Stimulated activated naive CD8-positive, alpha-beta T cell treated with anti-CD3 and anti-CD28 coated beads, Interleukin-15, Interleukin-2, amounts not matched to agents 100 ng/mL and 50 ng/mL, for 24 hours (primary cell): ENCODE results near the gene ADD3.
"Not testable (repeated sequence)": the region's sequence is repeated elsewhere in the genome, so short reads cannot be mapped to it uniquely, and the experiment has no call there.

Experiments used
- H3K27ac Mint-ChIP-seq: one replicate; pipeline ENCODE4 v1.8.0; 2021; ENCODE audit warnings: mild to moderate bottlenecking, mixed read lengths
- H3K27me3 Mint-ChIP-seq: one replicate; pipeline ENCODE4 v1.8.0; 2021; ENCODE audit warnings: mixed read lengths
- H3K36me3 Mint-ChIP-seq: one replicate; pipeline ENCODE4 v1.8.0; 2021; ENCODE audit warnings: low read depth, mixed read lengths
- H3K4me1 Mint-ChIP-seq: one replicate; pipeline ENCODE4 v1.8.0; 2021; ENCODE audit warnings: low read depth, mixed read lengths
- H3K4me3 Mint-ChIP-seq: one replicate; pipeline ENCODE4 v1.8.0; 2021; ENCODE audit warnings: mild to moderate bottlenecking, mixed read lengths
- H3K9me3 Mint-ChIP-seq: one replicate; pipeline ENCODE4 v1.8.0; 2021; ENCODE audit warnings: mixed read lengths

The ADD3 gene

DNA sequence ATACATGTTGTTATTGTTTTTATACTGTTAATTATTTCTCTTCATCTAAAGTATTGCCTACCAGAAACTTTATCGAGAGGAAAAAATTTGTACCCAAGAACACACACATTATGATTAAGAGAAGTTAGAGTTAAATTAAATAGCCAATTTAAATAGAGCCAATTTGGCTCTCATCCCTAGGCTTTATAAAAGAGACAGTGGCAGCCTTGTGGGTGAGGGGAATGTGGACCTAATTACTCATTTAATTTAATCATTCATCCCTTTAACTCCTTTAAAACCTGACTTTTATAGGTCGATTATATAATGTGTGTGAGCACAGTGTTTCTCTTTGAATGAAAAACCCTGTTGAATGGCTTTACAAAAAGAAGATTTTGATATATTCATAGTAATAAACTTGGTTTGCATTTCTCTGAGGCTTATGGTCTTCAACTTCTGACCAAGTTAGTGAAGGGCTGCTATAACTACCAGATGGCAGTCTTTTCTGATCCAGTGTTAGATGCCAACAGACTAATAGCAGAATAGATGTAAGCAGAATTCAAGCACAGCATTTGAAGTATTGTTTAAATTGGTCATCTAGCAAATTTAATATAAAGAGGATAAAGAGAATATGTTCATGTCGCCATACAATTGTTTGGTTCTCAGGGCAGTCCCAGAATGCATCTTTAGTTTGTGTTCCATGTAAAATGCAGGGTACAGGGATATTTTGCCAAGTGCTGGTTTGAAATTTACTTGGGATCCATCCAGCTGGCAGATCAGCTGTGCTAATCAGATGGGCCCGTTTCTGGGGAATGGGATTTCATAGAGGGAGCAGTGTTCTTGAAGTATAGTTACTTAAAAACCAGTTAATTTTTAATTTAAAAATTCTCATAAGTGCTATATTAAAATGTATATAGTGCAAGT lies 25.3 kb downstream of the ADD3 start:
- Mint-ChIP-seq H3K4me1 (peaks cover 69% of the 10 kb centered on the region), H3K36me3 (no peaks in the 10 kb centered on the region), H3K27me3 (no peaks in the 10 kb centered on the region), H3K27ac (no peak overlapping the region), H3K4me3 (no peak overlapping the region), H3K9me3 (no peaks in the 10 kb centered on the region)

DNA sequence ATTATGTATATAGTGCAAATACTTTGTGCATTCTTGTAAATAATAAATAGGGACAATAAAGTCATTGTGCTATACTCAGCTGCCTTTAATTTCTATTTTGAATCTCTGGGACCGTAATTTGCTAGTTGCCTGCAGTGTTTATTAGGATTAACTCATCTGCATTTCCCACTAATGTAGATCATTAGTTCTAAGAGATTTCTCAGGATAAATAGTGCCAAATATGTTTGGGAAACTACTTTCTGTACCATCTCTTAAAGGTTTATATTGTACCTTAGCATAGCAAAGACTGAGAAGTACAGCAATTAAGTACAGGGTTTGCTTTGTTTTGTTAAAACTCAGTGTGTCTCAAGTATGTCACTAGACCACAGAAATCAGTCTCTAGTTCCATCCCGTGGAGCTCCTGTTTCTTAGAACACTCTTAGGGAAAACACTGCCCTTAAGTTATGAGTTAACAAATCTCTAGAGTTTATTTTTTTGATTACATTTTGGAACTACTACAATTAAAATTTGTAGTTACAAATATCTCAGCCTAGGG lies 26.0 kb downstream of the ADD3 start:
- no peak overlapping the region for H3K4me3 Mint-ChIP-seq
- peaks cover 74% of the 10 kb centered on the region for H3K4me1 Mint-ChIP-seq
- H3K9me3 Mint-ChIP-seq, result no peaks in the 10 kb centered on the region
- no peak overlapping the region for H3K27ac Mint-ChIP-seq
- no peaks in the 10 kb centered on the region for H3K36me3 Mint-ChIP-seq
- no peaks in the 10 kb centered on the region for H3K27me3 Mint-ChIP-seq

DNA sequence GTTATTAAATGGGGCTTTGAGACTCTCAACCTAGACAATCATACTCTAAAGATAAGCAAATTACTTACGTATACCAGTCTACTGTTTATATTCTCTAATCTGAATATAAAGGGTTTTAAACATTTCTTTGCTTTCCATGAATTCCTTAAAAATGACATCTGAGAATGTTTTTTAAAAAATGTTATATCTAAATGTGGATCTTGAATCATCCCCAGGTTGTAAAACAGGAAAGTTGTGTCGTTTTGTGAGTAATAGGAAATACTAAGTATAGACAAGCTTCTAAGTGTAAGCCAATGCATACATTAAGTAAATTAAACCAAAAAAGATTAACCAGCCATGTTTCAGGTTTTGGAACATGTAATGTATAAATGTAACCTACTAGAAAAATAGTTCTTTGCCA lies 26.8 kb downstream of the ADD3 start:
- no peak overlapping the region for H3K27ac Mint-ChIP-seq
- peaks cover 82% of the 10 kb centered on the region for H3K4me1 Mint-ChIP-seq
- no peaks in the 10 kb centered on the region for H3K27me3 Mint-ChIP-seq
- H3K36me3 Mint-ChIP-seq, result no peaks in the 10 kb centered on the region
- no peaks in the 10 kb centered on the region for H3K9me3 Mint-ChIP-seq
- no peak overlapping the region for H3K4me3 Mint-ChIP-seq

DNA sequence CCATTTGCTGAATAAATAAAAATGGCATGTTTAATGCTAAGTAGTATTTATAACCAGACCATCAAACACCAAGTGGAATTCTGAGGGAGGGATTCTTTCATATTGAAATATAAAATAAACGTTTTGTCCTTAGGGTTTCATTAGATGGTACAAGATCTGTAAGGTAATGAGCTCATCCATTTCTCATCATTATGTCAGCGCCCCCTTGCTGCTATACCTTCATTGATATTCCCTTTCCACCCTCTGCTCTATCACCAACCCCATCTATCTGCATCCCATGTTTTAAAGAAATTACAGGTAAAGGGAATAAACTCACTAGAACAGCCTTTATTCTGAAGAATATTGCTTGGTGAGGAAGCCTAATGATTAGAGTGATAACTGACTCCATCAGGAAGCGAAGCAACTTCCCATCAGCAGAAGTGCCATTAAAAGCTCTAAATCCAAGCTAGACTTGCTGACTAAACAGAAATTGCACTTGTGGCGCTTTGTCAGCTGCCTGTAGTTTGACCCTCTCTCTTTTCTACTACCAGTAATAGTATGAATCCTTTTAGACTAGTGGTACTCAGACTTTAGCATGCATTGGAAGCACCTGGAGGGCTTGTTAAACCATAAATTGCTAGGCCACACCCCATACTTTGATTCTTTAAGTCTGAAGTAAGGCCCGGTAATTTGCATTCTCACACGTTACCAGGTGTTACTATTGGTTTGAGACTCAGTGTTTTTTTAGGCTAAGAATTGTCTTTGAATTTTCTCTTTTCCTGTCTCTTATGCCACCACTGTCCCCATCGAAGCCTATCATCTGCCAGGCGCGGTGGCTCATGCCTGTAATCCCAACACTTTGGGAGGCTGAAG lies 27.5 kb downstream of the ADD3 start:
- Mint-ChIP-seq H3K4me1 (peaks cover 88% of the 10 kb centered on the region), H3K27me3 (no peaks in the 10 kb centered on the region), H3K27ac (peak overlapping the region; percentile 66), H3K36me3 (no peaks in the 10 kb centered on the region), H3K9me3 (no peaks in the 10 kb centered on the region), H3K4me3 (peak overlapping the region; percentile 24)

DNA sequence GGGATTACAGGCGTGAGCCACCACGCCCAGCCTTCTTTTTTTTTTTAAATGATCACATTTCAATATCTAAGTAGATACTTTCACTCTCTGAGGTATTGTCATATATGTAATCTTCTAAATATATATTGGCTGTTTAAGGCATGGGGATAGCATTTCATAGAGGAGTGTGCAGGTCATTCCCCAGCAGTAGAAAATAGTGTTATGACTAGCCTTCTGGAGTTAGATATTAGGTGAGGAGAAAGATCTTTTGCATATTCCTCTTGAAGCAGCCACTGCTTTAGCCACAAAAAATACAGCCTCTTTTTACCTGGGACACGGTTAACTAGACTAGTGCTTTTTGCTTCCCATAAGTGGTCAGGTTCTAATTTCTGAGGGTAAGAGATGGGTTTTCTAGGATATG lies 28.9 kb downstream of the ADD3 start:
- Mint-ChIP-seq H3K9me3 (no peaks in the 10 kb centered on the region), H3K36me3 (no peaks in the 10 kb centered on the region), H3K27me3 (no peaks in the 10 kb centered on the region), H3K27ac (peak overlapping the region; percentile 46), H3K4me1 (peaks cover 90% of the 10 kb centered on the region), H3K4me3 (peak overlapping the region; percentile 17)

DNA sequence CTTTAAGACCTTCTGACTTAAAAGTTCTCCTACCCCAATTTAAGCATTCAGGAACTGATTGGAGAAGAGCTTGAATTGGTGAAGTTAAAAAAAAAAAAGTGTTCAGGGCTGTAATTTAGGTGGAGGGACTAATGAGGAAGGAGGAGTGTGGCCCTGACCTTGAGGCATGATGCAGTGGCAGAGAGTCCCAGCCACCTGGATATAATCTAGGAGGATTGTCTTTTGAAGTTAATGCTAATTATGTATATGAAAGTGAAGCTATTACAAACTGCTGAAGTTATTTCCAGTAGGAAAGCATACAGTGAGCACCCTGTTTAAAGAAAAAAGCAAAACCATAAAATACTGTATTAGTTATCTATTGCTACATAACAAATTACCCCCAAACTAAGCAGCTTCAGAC lies 31.5 kb downstream of the ADD3 start:
- H3K27me3 Mint-ChIP-seq, result no peaks in the 10 kb centered on the region
- peaks cover 4% of the 10 kb centered on the region for H3K36me3 Mint-ChIP-seq
- no peak overlapping the region for H3K4me3 Mint-ChIP-seq
- peaks cover 81% of the 10 kb centered on the region for H3K4me1 Mint-ChIP-seq
- H3K9me3 Mint-ChIP-seq, result no peaks in the 10 kb centered on the region
- H3K27ac Mint-ChIP-seq, result no peak overlapping the region

DNA sequence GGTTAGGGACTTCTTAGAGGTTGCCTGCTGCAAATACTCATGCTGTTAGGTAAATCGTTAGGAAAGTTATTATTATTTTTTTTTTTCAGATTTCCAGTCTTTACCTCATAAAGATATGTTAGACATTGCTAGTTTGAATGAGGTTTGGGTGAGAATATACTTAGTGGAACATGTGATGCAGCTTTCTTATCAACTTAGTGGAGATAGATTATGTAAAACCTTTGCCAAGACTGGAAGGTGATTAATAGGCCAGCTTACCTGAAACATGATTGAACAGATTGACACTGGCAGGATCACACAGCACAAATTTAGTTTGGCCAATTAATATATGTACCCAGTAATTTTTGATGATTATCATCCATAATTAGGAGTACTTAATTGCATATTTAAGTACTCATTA lies 32.3 kb downstream of the ADD3 start:
- Mint-ChIP-seq H3K4me3 (no peak overlapping the region), H3K36me3 (peaks cover 4% of the 10 kb centered on the region), H3K4me1 (peaks cover 81% of the 10 kb centered on the region), H3K9me3 (peaks cover 4% of the 10 kb centered on the region), H3K27ac (no peak overlapping the region), H3K27me3 (no peaks in the 10 kb centered on the region)

DNA sequence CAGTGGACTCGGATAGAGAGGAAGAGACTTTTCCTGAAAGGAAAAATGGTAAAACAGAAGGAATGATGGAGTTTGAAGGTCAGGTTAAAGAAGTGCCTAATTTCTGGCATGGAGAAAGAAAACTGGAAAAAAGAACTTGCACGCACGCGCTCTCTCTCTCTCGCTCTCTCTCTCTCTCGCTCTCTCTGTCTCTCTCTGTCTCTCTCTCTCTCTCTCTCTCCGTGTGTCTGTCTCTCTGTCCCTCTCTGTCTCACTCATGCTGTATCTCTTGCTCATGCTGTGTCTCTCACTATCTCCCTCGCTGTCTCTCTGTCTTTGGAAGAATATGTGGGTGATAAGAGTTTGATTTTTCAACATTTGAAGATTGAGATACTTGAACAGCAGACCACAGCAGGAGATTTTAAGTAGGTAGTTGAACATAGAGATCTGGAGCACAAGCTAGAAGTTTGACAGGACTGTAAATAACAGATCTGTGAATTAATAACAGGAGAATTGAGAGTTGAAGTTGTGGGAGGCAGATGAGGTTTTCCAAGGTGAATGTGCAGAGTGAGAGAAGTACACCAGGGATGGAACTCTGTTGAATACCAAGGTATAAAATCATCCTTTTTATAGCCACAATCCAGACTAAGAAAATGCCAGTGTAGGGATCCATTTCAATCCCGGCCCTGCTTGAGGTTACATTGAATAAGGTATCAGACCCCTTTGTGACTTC lies 33.1 kb downstream of the ADD3 start:
- Mint-ChIP-seq H3K4me1 (peaks cover 77% of the 10 kb centered on the region), H3K36me3 (peaks cover 4% of the 10 kb centered on the region), H3K27ac (peak overlapping the region; percentile 57), H3K4me3 (no peak overlapping the region), H3K9me3 (peaks cover 4% of the 10 kb centered on the region), H3K27me3 (no peaks in the 10 kb centered on the region)

DNA sequence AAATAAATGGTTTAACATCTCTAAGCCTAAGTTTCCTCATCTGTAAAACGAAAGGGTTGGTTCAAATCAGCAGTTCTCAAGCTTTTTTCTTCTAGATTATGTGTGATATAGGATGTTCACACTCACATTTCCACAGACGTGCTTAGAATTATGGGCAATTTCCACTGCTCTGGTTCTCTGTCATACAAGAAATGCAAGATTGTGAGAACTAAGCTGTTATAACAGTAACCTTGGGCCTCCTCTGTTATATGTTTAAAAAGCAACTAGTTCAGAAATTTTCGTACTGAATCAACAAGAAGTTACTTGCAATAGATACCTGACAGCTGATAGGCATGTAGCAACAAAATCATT lies 33.7 kb downstream of the ADD3 start:
- Mint-ChIP-seq H3K36me3 (peaks cover 4% of the 10 kb centered on the region), H3K4me3 (no peak overlapping the region), H3K27me3 (no peaks in the 10 kb centered on the region), H3K27ac (no peak overlapping the region), H3K9me3 (peaks cover 4% of the 10 kb centered on the region), H3K4me1 (peaks cover 73% of the 10 kb centered on the region)

DNA sequence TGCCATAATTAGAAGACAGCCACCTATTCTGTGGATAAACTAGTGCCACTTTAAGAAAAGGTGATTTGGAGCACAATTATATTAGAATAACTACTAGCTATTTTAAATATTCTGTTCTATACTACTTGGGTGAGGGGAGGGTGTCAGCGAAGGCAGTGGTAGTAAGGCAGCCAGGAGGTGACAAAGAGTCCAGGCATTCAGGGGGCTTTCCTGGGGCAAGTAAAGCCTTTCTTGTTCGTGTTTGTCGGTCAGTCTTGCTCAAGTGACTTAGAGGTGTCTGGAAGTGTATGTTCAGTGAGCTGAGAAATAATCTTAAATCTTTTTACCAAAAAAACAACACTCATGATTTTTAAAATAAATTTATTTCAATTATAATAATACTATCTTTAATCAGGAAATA lies 34.4 kb downstream of the ADD3 start:
- Mint-ChIP-seq H3K4me3 (no peak overlapping the region), H3K4me1 (peaks cover 70% of the 10 kb centered on the region), H3K9me3 (peaks cover 4% of the 10 kb centered on the region), H3K36me3 (peaks cover 5% of the 10 kb centered on the region), H3K27me3 (no peaks in the 10 kb centered on the region), H3K27ac (no peak overlapping the region)

DNA sequence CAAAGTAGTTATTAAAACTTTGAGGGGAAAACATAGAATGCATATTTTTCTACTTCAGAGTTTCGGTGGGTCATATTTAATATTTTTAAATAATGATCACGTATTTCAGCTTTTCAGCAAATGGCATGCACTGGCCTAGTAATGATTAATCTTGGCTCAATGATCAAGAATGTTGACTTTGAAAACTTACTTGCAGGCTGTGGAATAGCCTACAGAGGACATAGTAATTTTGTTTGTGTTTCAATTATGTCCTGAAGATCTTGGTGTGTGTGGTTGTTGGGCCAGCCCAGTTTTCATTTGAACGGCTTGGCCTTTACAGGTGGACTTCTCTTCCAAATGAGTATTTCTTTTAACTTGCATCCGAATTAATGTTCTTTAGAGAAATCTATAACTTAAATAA lies 35.1 kb downstream of the ADD3 start:
- Mint-ChIP-seq H3K27me3 (no peaks in the 10 kb centered on the region), H3K4me1 (peaks cover 67% of the 10 kb centered on the region), H3K36me3 (peaks cover 9% of the 10 kb centered on the region), H3K27ac (no peak overlapping the region), H3K4me3 (no peak overlapping the region), H3K9me3 (peaks cover 4% of the 10 kb centered on the region)

DNA sequence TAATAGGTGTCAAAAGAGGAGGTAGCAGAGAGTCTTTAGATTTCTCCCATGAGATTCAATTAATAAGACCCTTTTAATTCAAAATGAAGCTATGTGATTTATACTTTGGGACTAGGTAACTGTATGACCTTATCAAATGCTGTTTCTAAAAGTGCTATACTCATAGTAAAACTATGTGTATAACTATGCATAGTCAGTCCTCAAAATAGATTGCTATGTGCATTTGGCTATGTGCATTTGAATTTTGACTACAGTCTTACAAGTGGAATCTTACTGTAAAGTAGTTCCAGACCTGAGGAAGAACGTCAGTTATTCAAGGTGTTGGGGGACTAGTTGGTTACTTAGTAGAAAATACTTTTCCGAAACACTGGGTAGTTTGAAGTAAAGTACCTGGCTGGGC lies 36.9 kb downstream of the ADD3 start:
- Mint-ChIP-seq H3K9me3 (peaks cover 12% of the 10 kb centered on the region), H3K27me3 (no peaks in the 10 kb centered on the region), H3K4me3 (no peak overlapping the region), H3K36me3 (peaks cover 25% of the 10 kb centered on the region), H3K4me1 (peaks cover 51% of the 10 kb centered on the region), H3K27ac (no peak overlapping the region)

DNA sequence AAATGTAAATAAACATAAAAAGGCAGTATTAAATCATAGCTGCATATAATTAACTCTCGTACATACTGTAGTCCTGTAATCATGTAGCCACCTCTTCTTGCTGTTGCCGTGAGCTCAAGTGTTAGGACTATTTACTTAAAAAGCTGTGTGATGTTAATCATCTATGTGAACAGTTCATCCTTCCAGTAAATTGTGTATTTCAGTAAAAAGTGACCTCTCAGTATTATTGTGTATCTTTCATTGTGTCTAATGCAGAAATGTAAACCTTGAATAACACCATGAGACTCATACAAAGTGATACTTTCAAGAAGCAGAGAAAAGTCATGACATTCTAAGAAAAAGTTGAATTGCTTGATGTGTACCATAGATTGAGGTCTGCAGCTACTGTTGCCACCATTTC lies 38.0 kb downstream of the ADD3 start:
- Mint-ChIP-seq H3K36me3 (peaks cover 36% of the 10 kb centered on the region), H3K27me3 (no peaks in the 10 kb centered on the region), H3K4me3 (no peak overlapping the region), H3K9me3 (peaks cover 15% of the 10 kb centered on the region), H3K27ac (no peak overlapping the region), H3K4me1 (peaks cover 51% of the 10 kb centered on the region)

DNA sequence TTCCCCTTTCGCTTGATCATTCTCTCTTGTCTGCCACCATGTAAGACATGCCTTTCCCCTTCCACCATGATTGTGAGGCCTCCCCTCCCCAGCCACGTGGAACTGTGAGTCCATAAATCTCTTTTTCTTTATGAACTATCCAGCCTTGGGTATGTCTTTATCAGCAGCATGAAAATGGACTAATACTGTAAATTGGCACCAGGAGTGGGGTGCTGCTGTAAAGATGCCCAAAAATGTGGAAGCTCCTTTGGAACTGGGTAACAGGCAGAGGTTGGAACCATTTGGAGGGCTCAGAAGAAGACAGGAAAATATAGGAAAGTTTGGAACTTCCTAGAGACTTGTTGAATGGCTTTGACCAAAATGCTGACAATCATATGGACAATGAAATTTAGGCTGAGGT lies 40.4 kb downstream of the ADD3 start:
- peaks cover 40% of the 10 kb centered on the region for H3K36me3 Mint-ChIP-seq
- peaks cover 15% of the 10 kb centered on the region for H3K9me3 Mint-ChIP-seq
- peaks cover 56% of the 10 kb centered on the region for H3K4me1 Mint-ChIP-seq
- not testable (repeated sequence) for H3K4me3 Mint-ChIP-seq, H3K27ac Mint-ChIP-seq, H3K27me3 Mint-ChIP-seq

DNA sequence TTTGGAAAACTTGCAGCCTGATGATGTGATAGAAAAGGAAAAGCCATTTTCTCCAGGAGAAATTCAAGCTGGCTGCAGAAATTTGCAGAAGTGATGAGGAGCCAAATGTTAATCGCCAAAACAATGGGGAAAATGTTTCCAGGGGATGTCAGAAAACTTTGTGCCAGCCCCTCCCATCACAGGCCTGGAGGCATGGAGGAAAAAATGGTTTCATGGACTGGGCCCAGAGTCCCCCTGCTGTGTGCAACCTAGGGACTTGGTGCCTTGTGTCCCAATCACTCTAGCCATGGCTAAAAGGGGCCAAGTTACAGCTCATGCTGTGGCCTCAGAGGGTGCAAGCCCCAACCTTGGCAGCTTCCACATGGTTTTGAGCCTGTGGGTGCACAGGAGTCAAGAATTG lies 41.0 kb downstream of the ADD3 start:
- Mint-ChIP-seq H3K9me3 (peaks cover 15% of the 10 kb centered on the region), H3K36me3 (peaks cover 35% of the 10 kb centered on the region), H3K4me1 (peaks cover 55% of the 10 kb centered on the region), H3K27me3 (no peaks in the 10 kb centered on the region), H3K27ac (no peak overlapping the region), H3K4me3 (no peak overlapping the region)
